H9 (cell line): ENCODE measurements around the gene KCTD20. TPM values are rescaled to one million over a fixed set of nuclear protein-coding genes. Genes with fewer than 3 reads are reported as not detected.

Experiments
- DNase-seq: peaks from one replicate; pipeline ENCODE4 v3.0.0-alpha.2; 2017
- H2AFZ ChIP-seq: one replicate; pipeline ENCODE4 v1.6.1; 2013; ENCODE audit warnings: mild to moderate bottlenecking, low read length, control low read depth, moderate library complexity
- H2AK5ac ChIP-seq: 2 replicates; pipeline ENCODE4 v1.6.1; 2013; ENCODE audit warnings: low read length, control low read depth, mixed read lengths; ENCODE audit not compliant: insufficient read length
- H2BK120ac ChIP-seq: one replicate; pipeline ENCODE4 v1.6.1; 2013; ENCODE audit warnings: low read depth, mild to moderate bottlenecking, low read length, control low read depth, inconsistent platforms; ENCODE audit not compliant: poor library complexity, severe bottlenecking
- H2BK12ac ChIP-seq: 2 replicates; pipeline ENCODE4 v1.6.1; 2013; ENCODE audit warnings: low read length, control low read depth, mixed read lengths, low read depth; ENCODE audit not compliant: insufficient read length
- H2BK15ac ChIP-seq: 2 replicates; pipeline ENCODE4 v1.6.1; 2013; ENCODE audit warnings: low read depth, low read length, control low read depth
- H2BK20ac ChIP-seq: one replicate; pipeline ENCODE4 v1.6.1; 2013; ENCODE audit warnings: low read depth, mild to moderate bottlenecking, low read length, control low read depth, inconsistent platforms; ENCODE audit not compliant: poor library complexity, severe bottlenecking
- H2BK5ac ChIP-seq: 2 replicates; pipeline ENCODE4 v1.6.1; 2013; ENCODE audit warnings: low read length, control low read depth, mixed read lengths; ENCODE audit not compliant: insufficient read length
- H3K14ac ChIP-seq: 2 replicates; pipeline ENCODE4 v1.6.1; 2013; ENCODE audit warnings: low read length, control low read depth; ENCODE audit not compliant: insufficient read depth
- H3K18ac ChIP-seq: 2 replicates; pipeline ENCODE4 v1.6.1; 2013; ENCODE audit warnings: low read depth, mild to moderate bottlenecking, mixed read lengths, low read length, control low read depth; ENCODE audit not compliant: insufficient read length
- H3K23ac ChIP-seq: 2 replicates; pipeline ENCODE4 v1.6.1; 2013; ENCODE audit warnings: low read length, control low read depth, mixed read lengths, low read depth; ENCODE audit not compliant: insufficient read length
- H3K23me2 ChIP-seq: 2 replicates; pipeline ENCODE4 v1.6.1; 2013; ENCODE audit warnings: low read depth, mild to moderate bottlenecking, mixed read lengths, low read length, control low read depth; ENCODE audit not compliant: insufficient read length, poor library complexity, severe bottlenecking
- H3K27ac ChIP-seq: 2 replicates; pipeline ENCODE4 v1.5.1; 2013; ENCODE audit warnings: low read length, control low read depth, mixed read lengths, low read depth; ENCODE audit not compliant: insufficient read length
- H3K27me3 ChIP-seq: 2 replicates; pipeline ENCODE4 v1.6.1; 2013; ENCODE audit warnings: low read length, control low read depth, inconsistent platforms; ENCODE audit not compliant: insufficient read depth
- H3K4ac ChIP-seq: 2 replicates; pipeline ENCODE4 v1.6.1; 2013; ENCODE audit warnings: low read depth, mild to moderate bottlenecking, control low read depth, inconsistent platforms, low read length, moderate library complexity
- H3K4me1 ChIP-seq: 2 replicates; pipeline ENCODE4 v1.6.1; 2013; ENCODE audit warnings: low read length, control low read depth, inconsistent platforms; ENCODE audit not compliant: insufficient read depth
- H3K4me2 ChIP-seq: 2 replicates; pipeline ENCODE4 v1.6.1; 2013; ENCODE audit warnings: low read length, control low read depth, mixed read lengths; ENCODE audit not compliant: insufficient read length, insufficient read depth
- H3K56ac ChIP-seq: 2 replicates; pipeline ENCODE4 v1.6.1; 2013; ENCODE audit warnings: low read depth, mild to moderate bottlenecking, mixed read lengths, low read length, control low read depth; ENCODE audit not compliant: insufficient read length
- H3K79me1 ChIP-seq: 2 replicates; pipeline ENCODE4 v1.6.1; 2013; ENCODE audit warnings: low read depth, mild to moderate bottlenecking, moderate library complexity, low read length, control low read depth, inconsistent platforms; ENCODE audit not compliant: insufficient read depth, poor library complexity, severe bottlenecking
- H3K79me2 ChIP-seq: 2 replicates; pipeline ENCODE4 v1.6.1; 2013; ENCODE audit warnings: low read length, control low read depth, inconsistent platforms; ENCODE audit not compliant: insufficient read depth
- H3K9ac ChIP-seq: 2 replicates; pipeline ENCODE4 v1.6.1; 2013; ENCODE audit warnings: low read length, control low read depth, mixed read lengths; ENCODE audit not compliant: insufficient read length; ENCODE audit errors: extremely low read depth
- H3K9me3 ChIP-seq: one replicate; pipeline ENCODE4 v1.6.1; 2013; ENCODE audit warnings: low read depth, low read length, inconsistent platforms; ENCODE audit not compliant: control insufficient read depth
- H3T11ph ChIP-seq: one replicate; pipeline ENCODE4 v1.6.1; 2013; ENCODE audit warnings: mild to moderate bottlenecking, low read length, control low read depth, inconsistent platforms
- H4K20me1 ChIP-seq: one replicate; pipeline ENCODE4 v1.6.1; 2013; ENCODE audit not compliant: control insufficient read depth, insufficient read length, insufficient read depth
- H4K5ac ChIP-seq: 2 replicates; pipeline ENCODE4 v1.6.1; 2013; ENCODE audit warnings: low read depth, mild to moderate bottlenecking, mixed read lengths, low read length, control low read depth; ENCODE audit not compliant: insufficient read length
- H4K8ac ChIP-seq: replicated peaks from 2 replicates; pipeline ENCODE4 v1.6.1; 2013; ENCODE audit warnings: low read length, control low read depth, mixed read lengths, low read depth; ENCODE audit not compliant: insufficient read length
- H4K91ac ChIP-seq: 2 replicates; pipeline ENCODE4 v1.6.1; 2013; ENCODE audit warnings: low read depth, mild to moderate bottlenecking, moderate library complexity, mixed read lengths, low read length, control low read depth; ENCODE audit not compliant: insufficient read length
- H3K27ac Mint-ChIP-seq, 3 experiments: 2 replicates in 2 of 3; 3 replicates in 1 of 3; pipeline ENCODE4 v1.8.0; 2020 to 2021; ENCODE audit warnings: mixed read lengths in 3 of 3, mild to moderate bottlenecking in 1 of 3, moderate library complexity in 1 of 3
- H3K27me3 Mint-ChIP-seq: 2 replicates; pipeline ENCODE4 v1.8.0; 2021; ENCODE audit warnings: low read depth, mild to moderate bottlenecking, moderate library complexity, mixed read lengths
- H3K36me3 Mint-ChIP-seq, 3 experiments: 2 replicates in 2 of 3; 3 replicates in 1 of 3; pipeline ENCODE4 v1.8.0; 2020 to 2021; ENCODE audit warnings: low read depth in 3 of 3, mixed read lengths in 3 of 3; ENCODE audit not compliant: insufficient read depth in 1 of 3
- H3K4me1 Mint-ChIP-seq, 2 experiments: 2 replicates each; pipeline ENCODE4 v1.8.0; 2020; ENCODE audit warnings: mixed read lengths in 2 of 2
- H3K4me3 Mint-ChIP-seq, 2 experiments: 2 replicates in 1 of 2; 3 replicates in 1 of 2; pipeline ENCODE4 v1.8.0; 2020 to 2021; ENCODE audit warnings: mild to moderate bottlenecking in 2 of 2, mixed read lengths in 2 of 2, moderate library complexity in 1 of 2
- H3K9me3 Mint-ChIP-seq, 2 experiments: 2 replicates in 1 of 2; 3 replicates in 1 of 2; pipeline ENCODE4 v1.8.0; 2020; ENCODE audit warnings: mild to moderate bottlenecking in 2 of 2, mixed read lengths in 2 of 2, moderate library complexity in 1 of 2
- WGBS: extraction: QIAGEN DNeasy Blood & Tissue Kit; methylation state at CpG from one replicate; pipeline ENCODE4 v1.1.7; 2013; ENCODE audit warnings: missing lambda C conversion rate, low lambda C conversion rate, mixed read lengths; ENCODE audit not compliant: insufficient read length; ENCODE audit errors: extremely low coverage; 5-methylcytosine and 5-hydroxymethylcytosine counted together
- total RNA-seq: library from RNA; stranded (reverse); gene quantifications from 2 replicates; pipeline ENCODE4 v1.2.1, GENCODE V29; 2021
- TF ChIP-seq, protein P1 (sequence below): fragments of 200-600 bp; sonication (generic); conservative IDR thresholded peaks from 3 replicates; pipeline ENCODE4 v1.8.0; 2021; ENCODE audit warnings: antibody characterized with exemption, mild to moderate bottlenecking

The KCTD20 gene
- total RNA-seq, 1 experiment from 2014 or later, result 22.6 TPM

DNA sequence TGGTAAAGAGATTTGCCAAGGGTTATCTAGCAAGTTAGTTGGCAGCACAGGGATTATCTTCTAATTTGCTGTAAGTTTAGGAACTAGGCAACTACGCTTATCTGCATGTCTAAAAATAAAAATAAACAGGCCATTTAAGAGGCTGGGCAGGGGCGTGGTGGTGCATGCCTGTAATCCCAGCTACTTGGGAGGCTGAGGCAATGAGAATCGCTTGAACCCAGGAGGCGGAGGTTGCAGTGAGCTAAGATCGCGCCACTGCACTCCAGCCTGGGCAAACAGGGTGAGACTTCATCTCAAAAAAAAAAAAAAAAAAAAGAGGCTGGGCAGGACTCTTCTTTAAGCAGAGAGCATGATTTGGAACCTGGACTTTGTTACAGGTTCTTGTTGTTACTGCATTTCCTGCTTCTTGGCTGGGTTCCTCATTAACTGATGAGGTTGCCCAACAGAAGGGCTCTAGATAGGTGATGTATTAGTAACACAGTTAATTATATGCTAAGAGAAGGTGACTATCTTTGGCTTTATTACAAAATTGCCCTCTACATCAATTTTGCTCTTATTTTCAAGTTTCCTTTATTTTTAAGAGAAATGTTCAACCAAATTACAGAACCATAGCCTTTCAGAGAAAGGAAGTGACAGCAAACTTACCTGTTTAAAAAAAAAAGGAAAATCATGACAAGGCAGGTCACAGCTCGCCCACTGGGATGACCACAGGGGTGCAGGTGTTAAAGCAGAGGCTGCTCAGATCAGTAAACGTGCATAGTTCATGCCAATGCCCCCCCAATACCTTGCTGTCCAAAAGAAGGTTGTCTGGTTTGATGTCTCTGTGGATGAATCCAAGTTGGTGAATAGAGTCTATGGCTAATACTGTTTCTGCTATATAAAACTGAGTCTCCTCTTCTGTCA lies 72.0 kb downstream of the KCTD20 start:
- H3K4me1 Mint-ChIP-seq, result no peaks in the 10 kb centered on the region; a peak in 1 of 4 replicates
- Histone ChIP-seq H3K23me2 (no peaks in the 10 kb centered on the region), H2BK20ac (no peak overlapping the region), H4K8ac (no peak overlapping the region), H3K27me3 (no peaks in the 10 kb centered on the region), H2BK5ac (no peak overlapping the region), H3K79me2 (no peaks in the 10 kb centered on the region), H3K9ac (no peak overlapping the region), H4K20me1 (no peaks in the 10 kb centered on the region), H4K5ac (no peak overlapping the region), H3K14ac (no peak overlapping the region), H3K18ac (no peak overlapping the region), H2BK12ac (no peak overlapping the region), H3T11ph (no peak overlapping the region), H3K4me2 (no peak overlapping the region), H2AFZ (no peak overlapping the region), H4K91ac (no peak overlapping the region), H2AK5ac (no peak overlapping the region), H3K79me1 (no peaks in the 10 kb centered on the region), H2BK15ac (no peak overlapping the region), H2BK120ac (no peak overlapping the region), H3K4ac (no peak overlapping the region), H3K56ac (no peak overlapping the region), H3K4me1 (no peaks in the 10 kb centered on the region), H3K23ac (no peak overlapping the region), H3K27ac (no peak overlapping the region), H3K9me3 (no peaks in the 10 kb centered on the region)
- no peak for DNase-seq
- WGBS, result no CpG with 5 or more reads among the region's 8 CpGs
- H3K27ac Mint-ChIP-seq, result no peak overlapping the region
- H3K4me3 Mint-ChIP-seq, result no peak overlapping the region
- no peaks in the 10 kb centered on the region for H3K27me3 Mint-ChIP-seq
- H3K9me3 Mint-ChIP-seq, result no peaks in the 10 kb centered on the region
- peaks cover 18 to 54% (median 49%) of the 10 kb centered on the region in 3 experiments; a peak in 6 of 7 replicates for H3K36me3 Mint-ChIP-seq
- TF ChIP-seq, protein P1, sequence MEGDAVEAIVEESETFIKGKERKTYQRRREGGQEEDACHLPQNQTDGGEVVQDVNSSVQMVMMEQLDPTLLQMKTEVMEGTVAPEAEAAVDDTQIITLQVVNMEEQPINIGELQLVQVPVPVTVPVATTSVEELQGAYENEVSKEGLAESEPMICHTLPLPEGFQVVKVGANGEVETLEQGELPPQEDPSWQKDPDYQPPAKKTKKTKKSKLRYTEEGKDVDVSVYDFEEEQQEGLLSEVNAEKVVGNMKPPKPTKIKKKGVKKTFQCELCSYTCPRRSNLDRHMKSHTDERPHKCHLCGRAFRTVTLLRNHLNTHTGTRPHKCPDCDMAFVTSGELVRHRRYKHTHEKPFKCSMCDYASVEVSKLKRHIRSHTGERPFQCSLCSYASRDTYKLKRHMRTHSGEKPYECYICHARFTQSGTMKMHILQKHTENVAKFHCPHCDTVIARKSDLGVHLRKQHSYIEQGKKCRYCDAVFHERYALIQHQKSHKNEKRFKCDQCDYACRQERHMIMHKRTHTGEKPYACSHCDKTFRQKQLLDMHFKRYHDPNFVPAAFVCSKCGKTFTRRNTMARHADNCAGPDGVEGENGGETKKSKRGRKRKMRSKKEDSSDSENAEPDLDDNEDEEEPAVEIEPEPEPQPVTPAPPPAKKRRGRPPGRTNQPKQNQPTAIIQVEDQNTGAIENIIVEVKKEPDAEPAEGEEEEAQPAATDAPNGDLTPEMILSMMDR, result no peak
